NCI-H1092 treated with DMSO at 0.1 percent for 48 hours (cell line): Measurements from ENCODE around the gene SH3RF3.

ENCODE experiments used
- DNase-seq: peaks from one replicate; lab custom pipeline; 2025; lab: John Stamatoyannopoulos, UW

Gene SH3RF3

GRCh38 chr2:109353806-109354745 is 225.1 kb downstream of the SH3RF3 start:
- no peak for DNase-seq

GRCh38 chr2:109355192-109355843 is 226.3 kb downstream of the SH3RF3 start:
- DNase-seq: no peak

- DNase-seq: no peak
Observed at GRCh38 chr2:109356324-109357035, 227.5 kb downstream of the SH3RF3 start.

GRCh38 chr2:109364217-109364616 is 235.2 kb downstream of the SH3RF3 start:
- no peak for DNase-seq

DNA sequence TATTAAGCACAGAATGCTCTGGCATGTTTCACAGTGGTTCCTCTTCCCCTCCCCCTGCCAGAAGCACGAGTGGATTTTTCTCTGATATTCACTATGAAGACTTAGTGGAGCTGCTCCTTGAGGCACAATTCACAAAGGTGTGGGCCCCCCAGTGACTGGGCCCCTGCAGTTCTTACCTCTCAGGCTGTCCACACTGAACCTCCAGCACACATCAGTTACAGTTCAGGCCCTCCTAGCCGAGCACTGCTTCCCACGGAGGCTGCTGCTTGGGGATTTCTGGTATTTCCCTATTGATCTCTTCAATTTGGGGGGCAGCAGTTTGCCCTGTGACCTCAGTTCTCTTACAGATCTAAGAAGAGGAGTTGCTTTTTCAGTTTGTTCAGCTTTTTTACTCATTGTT is 236.1 kb downstream of the SH3RF3 start:
- no peak for DNase-seq

DNA sequence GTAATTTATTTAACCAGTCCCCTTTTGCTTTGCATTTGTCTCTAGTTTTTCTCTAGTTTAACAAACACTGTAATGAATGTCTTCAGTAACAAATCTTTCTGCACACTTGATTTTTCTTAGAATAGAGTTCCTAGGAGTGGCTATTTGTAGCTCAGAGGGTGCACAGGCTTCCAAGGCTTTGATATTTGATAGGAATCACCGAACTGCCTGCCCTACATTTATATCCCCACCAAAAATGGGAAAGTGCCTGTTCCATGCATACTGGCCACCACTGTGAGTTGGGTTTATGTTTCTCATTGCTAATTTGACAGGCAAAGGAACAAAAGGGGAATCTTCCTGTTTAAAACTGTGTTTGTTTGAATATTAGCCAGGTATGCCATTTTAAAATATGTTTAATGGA is 238.7 kb downstream of the SH3RF3 start:
- no peak for DNase-seq

GRCh38 chr2:109368798-109369197 is 239.8 kb downstream of the SH3RF3 start:
- no peak for DNase-seq

- no peak for DNase-seq
Observed at GRCh38 chr2:109369671-109370191, 240.7 kb downstream of the SH3RF3 start.

GRCh38 chr2:109370399-109371035 is 241.5 kb downstream of the SH3RF3 start:
- no peak for DNase-seq

DNA sequence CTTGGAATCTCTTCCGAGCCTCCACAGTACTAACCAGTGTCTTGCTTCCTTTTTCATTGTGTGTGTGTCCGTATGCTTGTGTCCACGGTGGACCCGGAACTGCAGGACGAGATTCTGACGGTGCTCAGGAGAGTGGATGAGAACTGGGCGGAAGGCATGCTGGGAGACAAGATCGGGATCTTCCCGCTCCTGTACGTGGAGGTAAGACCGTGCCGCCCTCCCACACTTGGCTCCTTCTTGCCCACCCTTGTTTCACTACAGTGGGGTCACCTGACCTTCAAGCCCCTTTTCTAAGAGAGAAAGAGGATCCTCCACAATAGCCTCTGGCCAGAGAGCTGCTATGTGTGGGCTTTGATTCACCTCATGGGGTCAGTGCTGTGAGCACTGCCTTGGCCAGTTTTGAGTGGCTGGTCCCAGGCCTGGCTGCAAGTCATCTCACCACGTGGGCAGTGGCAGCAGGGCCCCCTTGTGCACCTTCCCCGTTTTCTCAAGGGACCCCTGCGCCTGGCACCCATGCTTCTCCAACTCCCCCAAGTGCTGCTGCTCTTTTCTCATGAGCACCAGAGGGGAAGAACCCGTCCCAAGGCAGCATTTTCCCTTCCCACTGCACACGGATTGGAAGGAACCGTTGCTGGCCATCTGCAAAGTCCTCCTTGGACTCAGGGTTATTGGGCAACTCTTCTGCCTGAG is 242.6 kb downstream of the SH3RF3 start:
- DNase-seq: no peak

- DNase-seq: no peak
Observed at GRCh38 chr2:109372171-109372568, 243.2 kb downstream of the SH3RF3 start.

DNA sequence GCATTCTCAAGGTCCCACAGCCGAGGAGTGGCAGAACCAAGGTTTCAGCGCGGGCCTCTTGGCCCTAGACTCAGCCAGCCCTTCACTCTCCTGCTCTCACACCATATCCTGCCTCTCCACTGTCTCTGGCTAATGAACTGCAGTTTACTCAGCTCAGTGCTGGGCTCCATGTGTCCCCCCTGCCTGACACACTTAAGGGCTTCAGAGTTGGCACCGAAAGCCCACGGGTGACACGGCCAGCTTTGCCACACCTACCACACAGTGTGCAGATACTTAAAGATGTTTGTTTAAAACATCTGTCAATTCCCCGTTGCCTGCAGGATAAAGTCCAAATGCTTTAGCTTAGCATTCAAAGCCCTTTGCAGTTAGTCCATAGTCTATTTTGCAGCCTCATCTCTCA is 243.6 kb downstream of the SH3RF3 start:
- DNase-seq: no peak

GRCh38 chr2:109373791-109374547 is 245.0 kb downstream of the SH3RF3 start:
- DNase-seq: no peak

- no peak for DNase-seq
Observed at GRCh38 chr2:109374548-109375130, 245.6 kb downstream of the SH3RF3 start.

GRCh38 chr2:109375131-109375561 is 246.1 kb downstream of the SH3RF3 start:
- no peak for DNase-seq

GRCh38 chr2:109375656-109376055 is 246.7 kb downstream of the SH3RF3 start:
- no peak for DNase-seq

GRCh38 chr2:109376115-109376514 is 247.1 kb downstream of the SH3RF3 start:
- no peak for DNase-seq

DNA sequence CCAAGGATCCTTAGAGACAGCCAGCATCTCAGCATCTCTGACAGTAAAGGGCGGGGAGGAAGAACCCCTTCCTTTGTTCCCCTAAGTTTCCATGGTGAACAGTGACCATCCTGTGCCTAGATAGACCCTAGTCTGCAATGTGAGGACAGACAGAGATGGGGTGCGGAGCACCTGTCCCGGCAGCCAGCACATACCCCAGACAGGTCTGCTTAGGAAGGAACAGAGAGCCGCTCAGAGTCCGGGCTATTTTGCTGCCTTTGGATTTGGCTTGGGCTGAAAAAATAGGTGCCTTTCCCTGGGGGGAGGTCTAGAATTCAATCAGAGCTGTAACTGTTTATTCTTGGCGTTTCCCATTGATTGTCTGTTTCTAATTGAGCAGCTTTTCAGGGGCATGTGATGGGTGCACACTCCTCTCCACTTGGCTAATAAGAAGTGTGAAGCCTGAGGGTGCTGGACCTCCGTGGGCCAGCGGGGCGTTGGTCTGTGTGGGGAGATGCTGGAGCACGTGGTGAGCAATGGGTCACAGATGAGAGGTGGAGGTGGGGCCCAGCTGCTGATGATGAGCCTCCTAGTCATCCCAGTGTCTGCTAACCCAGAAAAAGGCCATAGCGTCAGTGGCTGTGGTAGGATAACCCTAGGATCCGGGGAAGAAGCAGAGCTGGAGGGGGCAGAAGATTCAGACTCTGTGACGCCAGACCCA is 247.9 kb downstream of the SH3RF3 start:
- DNase-seq: no peak

GRCh38 chr2:109377976-109378375 is 249.0 kb downstream of the SH3RF3 start:
- DNase-seq: no peak

DNA sequence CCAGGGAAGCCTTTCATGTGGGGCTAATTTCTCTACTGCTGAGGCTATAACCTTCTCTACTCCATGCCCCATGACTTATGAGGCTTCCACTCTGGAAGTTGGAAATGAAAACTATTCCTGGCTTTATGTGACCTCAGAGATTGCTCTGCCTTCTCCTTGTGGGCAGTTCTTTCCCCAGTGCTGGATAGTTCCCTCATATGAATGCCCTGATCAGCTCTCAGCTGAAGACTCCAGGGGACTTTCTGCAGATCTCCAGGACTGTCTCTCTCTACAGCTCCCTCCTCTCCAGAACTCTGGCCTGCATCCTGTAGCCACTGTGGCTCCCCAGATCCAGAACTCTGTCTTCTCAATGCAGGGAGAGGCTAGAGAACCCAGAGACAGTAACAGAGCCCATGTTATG is 249.7 kb downstream of the SH3RF3 start:
- DNase-seq: no peak
